GM19324 (cell line): ENCODE data around the gene SLC12A4.
A peak's percentile ranks its signal among the peaks of the same experiment; 100 is the strongest.

Experiments used
- ATAC-seq: cut with Tn5 transposase; IDR thresholded peaks from one replicate; pipeline ENCODE4 v1.9.1; 2021; ENCODE audit warnings: mild to moderate bottlenecking, moderate library complexity; ENCODE audit not compliant: unreplicated experiment, low FRiP score

The SLC12A4 gene

GRCh38 chr16:67907397-67908180 lies 60.8 kb downstream of the SLC12A4 start:
- ATAC-seq, result no peak

GRCh38 chr16:67902831-67903230 lies 65.6 kb downstream of the SLC12A4 start:
- no peak for ATAC-seq

GRCh38 chr16:67901734-67902133 lies 66.7 kb downstream of the SLC12A4 start:
- no peak for ATAC-seq

- ATAC-seq, result no peak
These were observed 71.2 kb downstream of the SLC12A4 start for GRCh38 chr16:67897231-67897630.

- peak; percentile 1 for ATAC-seq
These were observed 74.6 kb downstream of the SLC12A4 start for GRCh38 chr16:67893743-67894399.
